Measurements from ENCODE around the gene MRPL24. TPM values are rescaled to one million over a fixed set of nuclear protein-coding genes. Genes with fewer than 3 reads are reported as not detected.

Gene MRPL24
- total RNA-seq, 1 experiment from 2014 or later, result 27.3 TPM

DNA sequence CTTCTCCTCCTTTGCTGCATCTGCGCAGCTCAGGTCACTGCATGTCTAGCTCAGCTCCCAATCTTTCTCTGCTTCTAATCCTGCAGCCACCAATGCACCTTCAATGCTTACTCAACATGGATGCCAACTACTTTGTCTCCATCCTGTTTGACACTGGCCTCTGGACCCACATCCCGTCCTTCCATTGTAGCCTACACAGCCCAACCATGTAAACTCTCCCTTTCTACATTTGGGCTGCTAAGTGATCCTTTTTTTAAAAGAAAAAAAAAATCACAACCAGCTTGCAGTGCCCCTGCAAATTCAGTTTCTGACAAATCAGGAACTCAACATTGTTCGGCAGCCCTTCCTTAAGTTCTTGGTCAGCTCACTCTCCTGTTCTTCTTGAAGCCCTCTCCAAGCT lies 26.1 kb downstream of the MRPL24 start:
- no peak overlapping the region for H4K8ac ChIP-seq (replicated peaks; ENCODE audit: insufficient read length, low read depth, low read length)
- no peak overlapping the region for H3K9ac ChIP-seq (ENCODE audit: extremely low read depth, insufficient read length, low read length)
- no peak overlapping the region for H2AFZ ChIP-seq (ENCODE audit: low read length)
- Mint-ChIP-seq H3K4me3 (no peak overlapping the region; a peak in 1 of 5 replicates), H3K36me3 (ENCODE audit: insufficient read depth in 1 of 3, low read depth in 3 of 3) (peaks cover 0 to 13% (median 4%) of the 10 kb centered on the region in 3 experiments; a peak in 4 of 7 replicates), H3K4me1 (peaks cover 34 to 46% of the 10 kb centered on the region in 2 experiments), H3K9me3 (no peaks in the 10 kb centered on the region), H3K27me3 (ENCODE audit: low read depth) (peaks cover 3% of the 10 kb centered on the region), H3K27ac (no peak overlapping the region; a peak in 2 of 7 replicates)
- H2BK120ac ChIP-seq (ENCODE audit: low read depth, low read length, poor library complexity, severe bottlenecking), result no peak overlapping the region
- H3K4ac ChIP-seq (ENCODE audit: low read depth, low read length), result no peak overlapping the region
- H4K91ac ChIP-seq (ENCODE audit: insufficient read length, low read depth, low read length), result no peak overlapping the region
- H3K79me2 ChIP-seq (ENCODE audit: insufficient read depth, low read length), result no peaks in the 10 kb centered on the region
- no peaks in the 10 kb centered on the region for H3K27me3 ChIP-seq (ENCODE audit: insufficient read depth, low read length)
- H3K4me2 ChIP-seq (ENCODE audit: insufficient read depth, insufficient read length, low read length), result no peak overlapping the region
- H3K18ac ChIP-seq (ENCODE audit: insufficient read length, low read depth, low read length), result no peak overlapping the region
- H3T11ph ChIP-seq (ENCODE audit: low read length), result no peak overlapping the region
- no peaks in the 10 kb centered on the region for H3K9me3 ChIP-seq (ENCODE audit: control insufficient read depth, low read depth, low read length)
- no peak overlapping the region for H2BK5ac ChIP-seq (ENCODE audit: insufficient read length, low read length)
- no peaks in the 10 kb centered on the region for H4K20me1 ChIP-seq (ENCODE audit: control insufficient read depth, insufficient read depth, insufficient read length)
- whole genome bisulfite sequencing (ENCODE audit: extremely low coverage, insufficient read length, low lambda C conversion rate), result no CpG with 5 or more reads among the region's 3 CpGs
- H3K79me1 ChIP-seq (ENCODE audit: insufficient read depth, low read depth, low read length, poor library complexity, severe bottlenecking), result no peaks in the 10 kb centered on the region
- H2BK15ac ChIP-seq (ENCODE audit: low read depth, low read length), result no peak overlapping the region
- no peak overlapping the region for H2AK5ac ChIP-seq (ENCODE audit: insufficient read length, low read length)
- no peak for TF ChIP-seq CTCF (conservative IDR thresholded peaks at IDR 0.05)
- no peak overlapping the region for H4K5ac ChIP-seq (ENCODE audit: insufficient read length, low read depth, low read length)
- H3K4me1 ChIP-seq (ENCODE audit: insufficient read depth, low read length), result no peaks in the 10 kb centered on the region; the same call in 1 of the 2 replicates
- no peak overlapping the region for H2BK20ac ChIP-seq (ENCODE audit: low read depth, low read length, poor library complexity, severe bottlenecking)
- no peak overlapping the region for H3K23ac ChIP-seq (ENCODE audit: insufficient read length, low read depth, low read length)
- H3K56ac ChIP-seq (ENCODE audit: insufficient read length, low read depth, low read length), result no peak overlapping the region
- no peak for DNase-seq
- no peaks in the 10 kb centered on the region for H3K23me2 ChIP-seq (ENCODE audit: insufficient read length, low read depth, low read length, poor library complexity, severe bottlenecking)
- no peak overlapping the region for H3K14ac ChIP-seq (ENCODE audit: insufficient read depth, low read length)
- no peak overlapping the region for H2BK12ac ChIP-seq (ENCODE audit: insufficient read length, low read depth, low read length)
- no peak overlapping the region for H3K27ac ChIP-seq (ENCODE audit: insufficient read length, low read depth, low read length)
